Stimulated activated naive CD8-positive, alpha-beta T cell treated with anti-CD3 and anti-CD28 coated beads, Interleukin-15, Interleukin-2, amounts not matched to agents 100 U/mL and 50 U/mL, for 24 hours (primary cell): Measurements from ENCODE around the gene GNB5.
"Not testable (repeated sequence)": the region's sequence is repeated elsewhere in the genome, so short reads cannot be mapped to it uniquely, and the experiment has no call there.

Source experiments
- ATAC-seq: fragments of 150-1000 bp; cut with Tn5 transposase; one replicate; pipeline ENCODE4 v1.10.0; 2021
- DNase-seq: peaks from one replicate; pipeline ENCODE4 v3.0.0; 2021

Gene GNB5

DNA sequence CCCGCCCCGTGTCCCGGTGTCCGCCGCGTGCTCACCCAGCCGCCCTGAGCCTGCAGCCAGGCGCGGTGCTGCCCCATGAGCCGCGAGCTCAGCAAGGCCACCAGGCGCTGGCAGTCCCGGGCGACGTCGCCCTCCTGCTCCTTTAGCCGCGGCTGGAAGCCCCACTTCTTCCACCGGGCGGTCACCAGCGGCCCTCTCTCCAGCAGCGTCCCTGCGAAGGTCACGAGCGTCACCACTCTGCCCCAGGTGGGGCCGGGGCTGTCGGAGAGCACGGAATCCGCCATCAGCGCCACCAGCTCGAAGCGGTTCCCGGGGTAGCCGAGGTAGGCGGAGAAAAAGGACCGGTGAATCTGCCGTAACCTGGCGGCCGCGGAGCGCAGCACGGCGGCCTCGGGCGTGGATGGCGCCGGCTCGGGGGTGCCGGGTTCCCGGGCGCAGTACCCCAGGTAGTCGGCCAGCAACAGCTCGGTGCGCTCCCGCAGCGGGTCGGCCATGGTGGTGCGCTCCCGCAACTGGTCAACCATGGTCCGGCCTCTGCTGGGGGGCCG, 78.9 kb downstream of the GNB5 start:
- ATAC-seq: peak; percentile 56
- peak; percentile 41 for DNase-seq

DNA sequence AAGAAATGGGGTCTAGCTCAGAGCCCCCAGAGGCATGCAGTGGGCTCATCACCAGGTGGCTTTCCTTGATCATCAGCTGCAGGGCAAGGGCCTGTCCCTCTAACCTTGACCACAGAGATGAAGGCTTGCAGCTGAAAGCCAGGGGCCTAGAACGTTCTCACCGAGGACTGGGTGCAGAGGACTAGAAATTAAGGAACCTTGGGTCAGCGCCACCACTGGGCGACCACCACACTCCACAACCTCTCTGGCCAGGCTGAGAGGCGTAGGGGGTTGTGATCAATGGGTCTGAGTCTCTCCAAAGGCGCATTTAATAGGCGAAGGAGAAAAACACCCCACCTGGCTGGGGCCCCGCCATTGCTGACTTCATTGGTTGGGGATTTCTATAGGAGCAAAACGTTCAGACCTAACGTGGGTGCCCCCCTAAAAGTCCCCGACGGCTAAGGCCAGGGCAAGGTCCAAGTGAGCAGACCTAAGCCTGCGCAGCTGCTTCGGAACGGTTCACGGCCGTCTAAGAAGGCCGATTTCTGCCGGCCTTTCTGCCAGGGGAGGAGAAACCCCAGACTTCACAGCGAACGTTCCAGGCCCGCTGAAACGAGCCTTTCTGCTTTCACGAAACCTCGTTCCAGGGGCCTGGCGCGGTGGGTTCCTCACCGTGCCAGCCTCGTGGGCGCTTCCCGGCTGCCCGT, 79.5 kb downstream of the GNB5 start:
- ATAC-seq: no peak
- DNase-seq: no peak

DNA sequence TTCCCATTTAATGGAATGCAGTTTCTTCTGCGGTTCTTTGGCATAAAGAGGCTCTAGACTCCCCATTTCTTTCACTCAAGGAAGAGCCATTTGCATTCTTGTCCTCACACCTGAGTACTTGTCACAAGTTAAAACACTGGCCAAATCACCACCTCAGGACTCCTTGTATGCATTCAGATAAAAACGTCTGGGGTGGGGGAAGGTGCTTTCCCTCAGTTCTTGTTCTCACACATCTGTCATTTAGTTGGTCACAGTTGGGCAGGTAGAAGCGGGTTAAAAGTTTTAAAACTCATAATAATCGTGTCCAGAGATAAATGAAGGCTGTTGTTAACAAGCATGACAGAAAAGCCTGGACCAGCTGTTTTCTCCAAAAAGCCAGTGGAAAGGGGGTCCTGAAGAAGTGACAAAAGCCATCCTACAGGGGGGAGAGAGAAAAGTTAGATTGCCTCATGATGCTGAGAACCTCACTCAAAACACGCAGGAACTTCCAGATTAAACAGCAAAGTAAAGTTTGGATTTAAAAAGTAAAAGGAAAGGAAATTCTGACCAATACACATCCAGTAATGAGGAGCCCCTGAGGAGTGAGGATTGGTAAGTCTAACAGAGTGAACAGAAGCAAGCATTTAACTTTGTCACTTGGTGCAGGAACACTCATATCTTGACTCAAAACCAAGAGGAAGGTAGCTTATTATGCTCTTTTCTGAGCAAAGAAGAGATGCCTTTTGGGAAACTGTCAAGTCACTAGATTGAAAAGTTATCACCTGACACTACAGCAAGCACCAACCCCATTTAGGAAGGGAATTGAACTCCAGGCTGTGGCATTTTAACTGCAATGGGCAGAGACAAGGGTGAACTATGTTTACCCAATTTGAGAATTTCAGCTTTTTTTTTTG, 81.4 kb downstream of the GNB5 start:
- ATAC-seq: no peak
- no peak for DNase-seq

DNA sequence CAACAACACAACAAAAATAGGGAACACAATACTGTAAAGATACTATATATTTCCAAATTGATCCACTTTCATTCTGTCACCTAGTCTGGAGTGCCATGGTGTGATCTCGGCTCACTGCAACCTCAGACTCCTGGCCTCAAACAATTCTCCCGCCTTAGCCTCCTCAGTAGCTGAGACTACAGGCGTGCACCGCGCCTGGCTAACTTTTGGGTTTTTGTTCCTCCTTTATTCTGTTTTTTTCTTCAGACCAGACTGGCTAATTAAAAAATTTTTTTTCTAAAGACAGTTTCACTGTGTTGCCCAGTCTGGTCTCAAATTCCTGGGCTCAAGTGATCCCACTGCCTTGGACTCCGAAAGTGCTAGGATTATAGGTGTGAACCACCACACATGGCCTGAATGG, 84.0 kb downstream of the GNB5 start:
- ATAC-seq (no peak), DNase-seq (no peak)

DNA sequence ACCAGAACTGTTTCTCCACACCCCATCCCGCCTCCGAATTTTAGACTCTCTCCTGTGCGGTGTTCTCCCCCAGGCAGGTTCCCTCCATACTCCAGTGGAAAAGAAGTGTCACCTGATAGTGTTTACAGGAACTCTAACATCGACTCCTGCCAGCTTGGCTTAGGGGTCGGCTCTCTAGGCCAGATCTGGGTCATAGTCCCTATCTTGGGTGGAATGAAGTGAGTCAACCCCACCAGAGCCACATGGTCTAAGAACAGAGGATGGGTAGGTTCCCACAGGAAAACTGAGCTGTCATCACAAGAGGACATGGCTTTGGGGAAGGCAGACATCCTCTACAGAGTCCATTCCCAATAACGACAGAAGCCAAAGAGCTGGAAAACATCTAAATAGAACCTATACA, 84.6 kb downstream of the GNB5 start:
- DNase-seq (no peak), ATAC-seq (no peak)

DNA sequence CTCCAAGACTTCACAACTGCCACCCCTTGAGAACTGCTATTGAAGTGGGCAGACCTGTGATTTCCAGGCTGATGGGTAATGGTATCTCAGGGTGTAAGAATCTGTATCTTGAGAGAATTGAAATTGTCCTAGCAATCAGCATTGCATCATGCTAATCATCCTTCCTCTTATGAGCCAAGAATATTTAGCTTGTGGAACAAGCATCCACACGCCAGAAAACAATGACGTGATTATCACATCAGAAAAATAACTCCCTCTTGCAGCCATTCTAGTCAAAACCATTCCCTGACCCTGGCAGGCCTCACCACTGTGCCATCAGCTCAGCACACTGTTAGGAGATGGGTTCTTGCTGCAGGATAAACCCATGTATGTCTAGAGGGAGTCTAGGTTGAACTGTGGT, 85.3 kb downstream of the GNB5 start:
- ATAC-seq (no peak), DNase-seq (no peak)

DNA sequence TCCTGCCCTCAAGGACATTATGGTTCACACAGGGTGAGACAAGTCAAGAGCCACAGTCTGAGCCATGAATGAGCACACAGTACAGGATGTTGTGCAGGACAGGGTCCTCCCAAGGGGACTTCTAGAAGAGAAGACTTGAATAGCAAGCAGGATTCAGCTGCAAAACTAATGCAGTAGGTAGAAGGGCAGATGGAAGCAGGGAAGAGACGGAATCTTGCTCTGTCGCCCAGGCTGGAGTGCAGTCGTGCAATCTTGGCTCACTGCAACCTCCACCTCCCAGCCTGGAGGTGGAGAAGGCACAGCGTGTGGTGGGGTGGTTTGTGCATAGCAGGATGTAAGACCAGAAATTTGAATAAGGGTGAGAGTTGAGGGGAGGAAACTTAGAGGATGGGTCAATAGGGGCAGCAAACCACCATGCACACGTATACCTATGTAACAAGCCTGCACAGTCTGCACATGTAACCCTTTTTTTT, 86.6 kb downstream of the GNB5 start:
- DNase-seq (no peak), ATAC-seq (no peak)

DNA sequence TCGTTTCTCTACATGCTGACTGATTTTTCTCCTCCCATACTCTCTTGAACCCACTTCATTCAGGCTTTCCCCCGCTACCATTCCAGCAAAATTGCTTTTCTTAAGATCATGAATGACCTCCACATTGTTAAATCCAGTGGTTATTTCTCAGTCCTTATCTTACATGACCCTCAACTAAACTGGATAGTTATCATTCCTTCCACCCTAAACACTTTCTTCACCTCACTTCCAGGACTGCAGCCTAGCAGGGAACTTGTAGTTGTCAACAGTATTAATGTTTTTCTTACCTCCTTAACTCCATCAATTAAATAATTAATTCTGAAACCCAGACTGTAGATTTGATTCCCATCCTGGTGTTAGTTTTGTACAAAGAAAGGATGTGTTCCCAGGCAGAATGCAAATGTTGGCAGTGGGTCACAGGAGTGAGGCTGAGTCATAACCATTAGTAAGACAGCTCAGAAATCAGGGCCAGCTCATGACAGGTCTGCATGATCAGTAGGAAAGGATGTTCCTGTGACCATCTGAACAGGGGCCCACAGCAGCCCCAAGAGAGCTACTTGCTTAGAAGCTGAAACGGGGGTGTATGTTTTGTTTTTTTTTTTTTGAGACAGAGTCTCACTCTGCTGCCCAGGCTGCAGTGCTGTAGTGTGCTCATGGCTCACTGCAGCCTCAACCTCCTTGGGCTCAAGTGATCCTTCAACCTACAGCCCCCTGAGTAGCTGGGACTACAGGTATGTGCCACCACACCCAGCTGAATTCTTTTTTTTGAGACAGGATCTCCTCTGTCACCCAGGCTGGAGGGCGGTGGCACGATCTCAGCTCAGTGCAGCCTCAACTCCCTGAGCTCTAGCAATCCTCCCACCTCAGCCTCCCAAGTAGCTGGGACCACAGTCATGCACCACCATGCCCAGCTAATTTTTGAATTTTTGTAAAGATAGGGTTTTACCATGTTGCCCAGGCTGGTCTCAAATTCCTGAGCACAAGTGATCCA, 87.7 kb downstream of the GNB5 start:
- DNase-seq (no peak), ATAC-seq (peak; percentile 87)

DNA sequence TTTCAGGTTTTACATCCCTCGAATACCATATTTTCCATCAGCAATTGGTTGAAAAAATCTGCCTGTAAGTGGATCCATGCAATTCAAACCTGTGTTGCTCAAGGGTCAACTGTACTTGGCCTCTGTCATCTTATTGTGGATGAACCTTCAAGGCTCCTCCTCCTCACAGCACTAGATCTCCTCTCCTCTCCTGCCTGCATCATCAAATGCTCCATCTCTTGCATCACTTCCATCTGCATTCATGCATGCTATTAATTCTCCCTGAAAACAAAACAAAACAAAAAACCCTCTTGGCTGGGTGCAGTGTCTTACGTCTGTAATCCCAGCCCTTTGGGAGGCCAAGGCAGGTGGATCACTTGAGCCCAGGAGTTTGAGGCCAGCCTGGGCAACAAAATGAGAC, 88.7 kb downstream of the GNB5 start:
- DNase-seq (no peak), ATAC-seq (no peak)

DNA sequence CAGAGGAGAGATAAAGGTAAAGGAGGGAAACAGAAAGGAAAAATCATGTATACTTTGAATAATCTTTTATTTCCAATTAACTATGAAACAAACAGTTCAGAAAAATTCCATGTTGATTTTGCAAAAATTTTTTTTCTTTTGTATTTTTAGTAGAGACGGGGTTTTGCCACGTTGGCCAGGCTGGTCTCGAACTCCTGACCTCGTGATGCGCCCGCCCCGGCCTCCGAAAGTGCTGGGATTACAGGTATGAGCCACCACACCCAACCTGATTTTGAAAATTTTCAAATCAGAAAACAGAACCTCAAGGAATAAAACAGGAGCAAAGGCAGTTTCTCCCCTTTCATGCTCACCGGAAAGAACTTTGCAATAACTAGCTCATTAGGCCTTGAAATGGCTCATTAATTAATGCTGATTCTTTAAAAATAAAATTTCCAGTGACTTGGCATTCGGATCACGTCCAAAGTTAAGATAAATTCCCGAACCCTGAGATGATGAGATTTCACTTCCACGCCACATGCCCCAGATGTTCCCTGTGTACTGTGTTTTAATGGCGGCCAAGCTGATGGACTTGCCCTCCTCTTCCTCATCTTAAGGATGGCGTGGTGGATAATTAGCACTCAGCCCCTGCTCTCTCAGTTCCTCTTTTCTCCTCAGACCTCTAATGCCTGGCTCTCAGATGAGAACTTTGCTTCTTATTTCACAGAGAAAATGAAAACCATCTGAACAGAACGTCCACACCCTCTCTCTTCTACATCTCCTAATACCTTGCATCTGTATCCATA, 89.5 kb downstream of the GNB5 start:
- DNase-seq (no peak), ATAC-seq (no peak)

DNA sequence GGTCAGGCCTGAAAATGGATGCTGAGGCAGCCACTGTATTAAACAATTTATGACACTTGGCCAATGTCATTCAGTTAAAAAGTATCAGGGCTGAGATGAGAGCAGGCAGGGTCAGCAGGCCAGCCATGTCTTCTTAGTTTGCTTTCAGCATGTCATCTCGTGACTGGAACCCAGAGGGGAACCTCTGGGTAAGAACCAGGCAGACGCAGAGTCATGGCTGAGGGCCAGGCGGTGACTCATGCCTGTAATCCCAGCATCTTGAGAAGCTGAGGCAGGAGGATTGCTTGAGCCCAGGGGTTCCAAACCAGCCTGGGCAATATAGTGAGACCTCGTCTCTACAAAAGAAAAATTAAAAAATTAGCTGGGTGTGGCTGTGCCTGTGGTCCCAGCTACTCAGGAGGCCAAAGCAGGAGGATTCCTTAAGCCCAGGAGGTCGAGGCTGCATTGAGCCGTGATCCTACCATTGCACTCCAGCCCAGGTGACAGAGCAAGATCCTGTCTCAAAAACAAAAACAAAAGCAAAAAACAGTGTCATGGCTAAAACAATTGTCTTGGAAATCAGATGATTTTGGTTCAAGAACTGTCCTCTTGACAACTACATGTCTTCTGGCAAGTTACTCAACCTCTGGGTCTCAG, 90.3 kb downstream of the GNB5 start:
- ATAC-seq: no peak
- DNase-seq: no peak

DNA sequence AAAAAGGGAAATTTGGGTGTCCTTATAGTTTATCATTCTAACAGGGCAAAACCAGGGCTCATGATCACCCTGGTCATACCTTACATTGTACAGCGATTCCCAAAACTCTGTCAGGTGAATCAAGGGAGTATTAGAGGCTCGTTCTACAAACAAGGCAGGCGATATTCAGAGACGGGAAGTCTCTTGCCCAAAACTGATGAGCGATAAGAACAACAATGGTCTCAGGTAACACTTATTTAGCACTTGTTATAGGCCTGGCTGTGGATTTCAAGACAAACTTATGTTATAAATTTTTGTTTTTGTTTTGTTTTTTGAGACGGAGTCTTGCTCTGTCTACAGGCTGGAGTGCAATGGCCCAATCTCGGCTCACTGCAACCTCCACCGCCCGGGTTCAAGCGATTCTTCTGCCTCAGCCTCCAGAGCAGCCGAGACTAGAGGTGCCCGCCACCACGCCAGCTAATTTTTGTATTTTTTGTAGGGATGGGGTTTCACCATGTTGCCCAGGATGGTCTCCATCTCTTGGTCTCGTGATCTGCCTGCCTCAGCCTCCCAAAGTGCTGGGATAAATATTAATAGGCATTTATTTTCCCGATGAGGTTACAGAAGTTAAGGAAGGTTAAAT, 91.4 kb downstream of the GNB5 start:
- ATAC-seq: no peak
- DNase-seq: no peak

DNA sequence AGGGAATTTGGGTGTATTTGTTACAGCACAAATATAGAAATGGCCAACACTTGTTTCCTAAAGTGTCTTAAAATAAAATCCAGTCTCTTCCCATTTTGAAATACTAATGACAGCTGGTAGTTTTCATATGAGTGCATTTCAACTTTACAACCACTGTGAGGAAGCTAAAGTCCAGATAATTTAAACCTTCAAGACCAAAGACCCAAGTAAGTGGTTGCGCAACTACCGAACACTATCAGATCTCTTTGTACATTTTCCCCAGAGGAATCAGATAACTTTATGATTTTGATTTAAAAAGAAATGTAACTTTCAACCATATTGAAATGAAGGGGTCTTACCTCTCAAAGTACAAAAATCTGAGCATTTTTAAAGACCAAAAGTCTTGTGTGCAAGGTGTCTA, 92.9 kb downstream of the GNB5 start:
- ATAC-seq (no peak), DNase-seq (no peak)

DNA sequence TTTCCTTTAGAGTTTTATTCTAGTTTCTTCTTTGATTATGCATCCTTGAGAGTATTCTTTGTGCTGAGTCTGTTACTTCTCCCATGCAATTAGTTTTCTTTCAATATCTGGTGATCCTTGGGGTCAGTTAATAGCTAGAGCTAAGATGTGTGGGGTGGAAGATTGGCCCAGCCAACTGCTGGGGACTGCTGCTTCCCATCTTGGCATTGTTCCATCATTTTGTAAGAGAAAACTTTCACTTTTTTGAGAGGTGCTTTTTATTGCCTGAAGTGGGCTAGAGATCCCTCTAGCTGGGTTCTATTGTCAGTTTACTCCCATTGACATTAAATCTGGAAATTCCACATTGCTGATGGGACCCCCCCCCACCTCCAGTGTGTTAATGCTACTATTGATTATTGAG, 94.0 kb downstream of the GNB5 start:
- DNase-seq (no peak), ATAC-seq (no peak)

DNA sequence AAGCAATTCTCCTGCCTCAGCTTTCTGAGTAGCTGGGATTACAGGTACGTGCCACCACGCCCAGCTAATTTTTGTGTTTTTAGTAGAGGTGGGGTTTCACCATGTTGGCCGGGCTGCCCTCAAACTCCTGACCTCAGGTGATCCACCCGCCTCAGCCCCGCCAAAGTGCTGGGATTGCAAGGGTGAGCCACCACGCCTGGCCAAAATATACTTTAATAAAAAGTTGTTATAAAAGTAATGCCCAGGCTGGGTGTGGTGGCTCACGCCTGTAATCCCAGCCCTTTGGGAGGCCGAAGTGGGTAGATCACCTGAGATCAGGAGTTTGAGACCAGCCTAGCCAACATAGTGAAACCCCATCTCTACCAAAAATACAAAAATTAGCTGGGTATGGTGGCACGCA, 94.7 kb downstream of the GNB5 start:
- DNase-seq, ATAC-seq: not testable (repeated sequence)

DNA sequence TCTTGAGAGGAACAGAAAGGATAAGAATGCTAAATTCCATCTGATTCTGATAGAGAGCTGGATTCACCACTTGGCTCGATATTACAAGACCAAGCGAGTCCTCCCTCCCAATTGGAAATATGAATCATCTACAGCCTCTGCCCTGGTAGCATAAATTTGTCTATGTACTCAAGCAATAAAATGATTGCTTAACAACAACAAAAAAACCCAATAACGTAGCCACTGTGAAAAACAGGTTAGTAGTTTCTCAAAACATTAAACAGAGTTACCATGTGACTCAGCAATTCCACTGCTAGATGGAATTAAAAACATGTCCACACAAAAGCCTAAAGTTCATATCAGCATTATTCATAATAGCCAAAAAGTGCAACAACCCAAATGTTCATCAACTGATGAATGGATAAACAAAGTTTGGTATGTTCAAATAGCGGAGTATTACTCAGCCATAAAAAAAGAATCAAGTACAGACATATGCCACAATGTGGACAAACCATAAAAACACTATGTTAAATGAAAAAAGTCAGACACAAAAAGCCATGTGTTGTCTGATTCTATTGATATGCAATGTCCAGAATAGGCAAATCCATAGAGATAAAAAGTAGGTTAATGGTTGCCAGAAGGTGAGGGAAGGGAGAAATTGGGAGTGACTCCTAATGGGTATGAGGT, 95.5 kb downstream of the GNB5 start:
- DNase-seq: no peak
- no peak for ATAC-seq

DNA sequence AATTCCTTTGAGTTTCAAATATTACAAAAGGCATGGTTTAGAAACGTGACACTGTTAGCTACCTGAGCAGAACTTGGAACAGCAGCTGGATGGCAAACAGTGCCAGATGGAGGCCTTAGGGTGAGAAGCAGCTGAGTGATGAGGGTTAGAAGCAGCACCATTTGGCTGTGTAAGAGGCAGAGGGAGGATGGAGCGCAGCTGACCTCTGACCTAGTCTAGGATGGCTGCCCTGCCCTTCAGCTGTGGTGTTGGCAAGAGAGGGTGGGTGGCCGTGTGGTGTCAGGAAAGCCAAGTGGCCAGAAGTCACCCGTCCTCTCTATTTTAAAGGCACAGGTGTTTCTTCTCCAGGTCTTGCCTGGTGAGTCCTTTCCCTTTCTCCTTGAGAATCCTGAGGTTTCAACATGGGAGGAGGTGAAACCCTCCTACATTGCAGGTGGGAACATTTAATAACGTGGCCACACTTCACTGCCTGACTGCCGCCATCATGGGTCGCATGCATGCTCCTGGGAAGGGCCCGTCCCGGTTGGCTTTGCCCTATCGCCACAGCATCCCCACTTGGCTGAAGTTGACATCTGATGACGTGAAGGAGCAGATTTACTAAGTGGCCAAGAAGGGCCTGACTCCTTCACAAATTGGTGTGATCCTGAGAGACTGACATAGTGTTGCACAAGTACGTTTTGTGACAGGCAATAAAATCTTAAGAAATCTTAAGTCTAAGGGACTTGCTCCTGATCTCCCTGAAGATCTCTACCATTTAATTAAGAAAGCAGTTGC, 96.2 kb downstream of the GNB5 start:
- no peak for ATAC-seq
- no peak for DNase-seq

DNA sequence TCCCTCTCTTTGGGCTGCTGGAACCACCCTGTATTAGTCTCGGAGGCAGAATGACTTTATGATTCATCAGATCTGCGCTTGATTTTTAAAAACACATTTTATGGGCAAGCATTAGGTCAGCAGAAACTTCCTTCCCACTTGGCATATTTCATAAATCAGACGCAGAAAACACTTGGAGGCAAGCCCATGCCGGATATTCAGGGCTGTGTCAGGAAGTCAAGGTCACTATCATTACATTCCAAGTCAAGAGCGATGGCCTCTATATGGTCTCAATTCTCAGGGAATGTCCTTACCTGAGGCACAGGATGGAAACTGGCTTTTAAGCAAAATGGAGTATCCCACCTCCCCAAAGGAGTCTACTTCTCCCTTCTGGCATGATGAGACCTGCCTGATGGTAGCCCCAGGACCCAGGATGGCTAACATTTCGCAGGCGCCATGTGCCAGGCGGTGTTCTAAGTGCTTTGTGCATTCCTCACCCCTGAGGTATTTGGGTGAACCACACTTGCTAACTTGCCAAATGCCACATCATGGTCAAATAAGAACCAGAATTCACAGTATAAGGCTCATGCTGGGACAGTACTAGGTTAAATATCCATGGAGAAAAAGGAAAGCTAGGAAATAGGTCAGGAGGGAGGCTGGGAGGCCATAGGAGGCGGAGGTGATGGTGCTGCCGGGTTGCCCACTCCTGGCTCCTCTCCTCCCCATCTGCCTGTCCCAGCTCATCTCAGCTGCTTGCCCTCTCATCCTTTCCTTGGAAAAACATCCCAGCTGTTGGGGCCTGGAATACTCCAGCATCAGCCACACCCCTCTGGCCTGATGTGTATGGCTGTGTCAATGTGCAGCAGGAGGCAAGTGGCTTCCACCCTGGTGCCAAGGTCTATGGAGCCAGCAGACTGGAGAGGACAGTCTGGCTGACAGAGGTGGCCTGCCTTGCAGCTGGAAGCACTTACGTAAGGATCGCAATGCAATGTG, 97.4 kb downstream of the GNB5 start:
- DNase-seq: no peak
- no peak for ATAC-seq
